Osteoblast (primary cell): ENCODE measurements around the gene MTA1. TPM values are rescaled to one million over a fixed set of nuclear protein-coding genes. Genes with fewer than 3 reads are reported as not detected.

Source experiments
- DNase-seq: peaks from one replicate; pipeline ENCODE4 v3.0.0; 2011; ENCODE audit warnings: low spot score, mixed read lengths; ENCODE audit not compliant: insufficient read length; ENCODE audit errors: missing footprints
- H2AFZ ChIP-seq: 2 replicates; pipeline ENCODE4 v1.6.0; 2011; ENCODE audit warnings: mild to moderate bottlenecking, low read length
- H3K27ac ChIP-seq: 2 replicates; pipeline ENCODE4 v1.5.1; 2011; ENCODE audit warnings: mild to moderate bottlenecking, low read depth, low read length, moderate library complexity
- H3K27me3 ChIP-seq: 2 replicates; pipeline ENCODE4 v1.6.0; 2012; ENCODE audit warnings: mild to moderate bottlenecking, control low read depth, inconsistent platforms, low read length, moderate library complexity; ENCODE audit not compliant: insufficient read depth
- H3K36me3 ChIP-seq: 2 replicates; pipeline ENCODE4 v1.5.1; 2011; ENCODE audit warnings: mild to moderate bottlenecking, low read length, control low read depth, moderate library complexity; ENCODE audit not compliant: insufficient read depth
- H3K4me1 ChIP-seq: 2 replicates; pipeline ENCODE4 v1.5.1; 2011; ENCODE audit warnings: mild to moderate bottlenecking, low read length, control low read depth, moderate library complexity; ENCODE audit not compliant: insufficient read depth
- H3K4me2 ChIP-seq: 2 replicates; pipeline ENCODE4 v1.6.0; 2011; ENCODE audit warnings: mild to moderate bottlenecking, low read length; ENCODE audit not compliant: insufficient read depth
- H3K4me3 ChIP-seq: fragments of 200-600 bp; sonication (generic); 3 replicates; pipeline ENCODE4 v1.5.1; 2012; ENCODE audit warnings: mild to moderate bottlenecking, low read length, inconsistent platforms; ENCODE audit not compliant: insufficient read depth
- H3K79me2 ChIP-seq: 2 replicates; pipeline ENCODE4 v1.6.0; 2012; ENCODE audit warnings: mild to moderate bottlenecking, low read length, control low read depth, inconsistent platforms; ENCODE audit not compliant: insufficient read depth
- H3K9me3 ChIP-seq: 2 replicates; pipeline ENCODE4 v1.5.1; 2011; ENCODE audit warnings: low read depth, low read length, control low read depth
- H4K20me1 ChIP-seq: 2 replicates; pipeline ENCODE4 v1.6.0; 2012; ENCODE audit warnings: mild to moderate bottlenecking, low read length, control low read depth; ENCODE audit not compliant: insufficient read depth
- CTCF ChIP-seq: IDR thresholded peaks from 2 replicates; pipeline ENCODE4 v1.5.1; 2011; ENCODE audit warnings: mild to moderate bottlenecking, low read depth, low read length, moderate library complexity; ENCODE audit errors: extremely low read depth
- total RNA-seq: library from RNA; depleted of rRNA; stranded (reverse); fragments of >200 nt; gene quantifications from 2 replicates; pipeline ENCODE4 v1.2.3, GENCODE V29; 2012

The MTA1 gene
- total RNA-seq, 1 donor: 60.4 TPM

GRCh38 chr14:105437723-105438500 is 18.3 kb downstream of the MTA1 start:
- H3K4me3 ChIP-seq: no peak overlapping the region
- H3K9me3 ChIP-seq: no peaks in the 10 kb centered on the region
- H3K4me1 ChIP-seq: no peaks in the 10 kb centered on the region
- no peak overlapping the region for H3K4me2 ChIP-seq
- H3K79me2 ChIP-seq: peaks cover 82% of the 10 kb centered on the region
- peaks cover 63% of the 10 kb centered on the region for H4K20me1 ChIP-seq
- TF ChIP-seq CTCF: no peak
- no peaks in the 10 kb centered on the region for H3K27me3 ChIP-seq
- no peak overlapping the region for H2AFZ ChIP-seq
- H3K27ac ChIP-seq: no peak overlapping the region
- DNase-seq: no peak
- H3K36me3 ChIP-seq: peaks cover 8% of the 10 kb centered on the region

- no peaks in the 10 kb centered on the region for H3K4me1 ChIP-seq
- H3K4me2 ChIP-seq: no peak overlapping the region
- no peak overlapping the region for H2AFZ ChIP-seq
- TF ChIP-seq CTCF: no peak
- DNase-seq: no peak
- peaks cover 8% of the 10 kb centered on the region for H3K36me3 ChIP-seq
- H4K20me1 ChIP-seq: peaks cover 52% of the 10 kb centered on the region
- H3K79me2 ChIP-seq: peaks cover 70% of the 10 kb centered on the region
- no peak overlapping the region for H3K27ac ChIP-seq
- H3K4me3 ChIP-seq: no peak overlapping the region
- no peaks in the 10 kb centered on the region for H3K9me3 ChIP-seq
- H3K27me3 ChIP-seq: no peaks in the 10 kb centered on the region
These were observed 19.6 kb downstream of the MTA1 start for GRCh38 chr14:105439179-105439578.

GRCh38 chr14:105439710-105440553 is 20.3 kb downstream of the MTA1 start:
- H3K4me3 ChIP-seq: no peak overlapping the region
- peak; percentile 15 for TF ChIP-seq CTCF
- no peaks in the 10 kb centered on the region for H3K27me3 ChIP-seq
- no peak overlapping the region for H2AFZ ChIP-seq
- no peaks in the 10 kb centered on the region for H3K9me3 ChIP-seq
- H3K36me3 ChIP-seq: peaks cover 8% of the 10 kb centered on the region
- H3K79me2 ChIP-seq: peaks cover 62% of the 10 kb centered on the region
- H3K4me2 ChIP-seq: no peak overlapping the region
- H3K27ac ChIP-seq: no peak overlapping the region
- no peaks in the 10 kb centered on the region for H3K4me1 ChIP-seq
- H4K20me1 ChIP-seq: peaks cover 48% of the 10 kb centered on the region
- DNase-seq: peak; percentile 91

- Histone ChIP-seq H3K27me3 (no peaks in the 10 kb centered on the region), H2AFZ (no peak overlapping the region), H3K4me3 (no peak overlapping the region), H4K20me1 (peaks cover 46% of the 10 kb centered on the region), H3K79me2 (peaks cover 59% of the 10 kb centered on the region), H3K27ac (no peak overlapping the region), H3K4me1 (no peaks in the 10 kb centered on the region), H3K9me3 (no peaks in the 10 kb centered on the region), H3K4me2 (no peak overlapping the region), H3K36me3 (peaks cover 8% of the 10 kb centered on the region)
- TF ChIP-seq CTCF: no peak
- no peak for DNase-seq
These were observed 20.9 kb downstream of the MTA1 start for GRCh38 chr14:105440554-105440900.
